CD14-positive monocyte (primary cell): ENCODE measurements around the gene DCP2. TPM values are rescaled to one million over a fixed set of nuclear protein-coding genes. Genes with fewer than 3 reads are reported as not detected.

Experiments
- DNase-seq, 3 donors: peaks; one replicate each; pipeline ENCODE4 v3.0.0-alpha.2; 2011 to 2022
- H2AFZ ChIP-seq: 2 replicates; pipeline ENCODE4 v1.6.0; 2012; ENCODE audit warnings: mild to moderate bottlenecking, low read depth, low read length, inconsistent platforms; ENCODE audit not compliant: insufficient read depth, poor library complexity, severe bottlenecking
- H3K27ac ChIP-seq, 2 donors: 1 replicate in 1 of 2; 2 replicates in 1 of 2; pipeline ENCODE4 v1.5.1; 2012 to 2013; ENCODE audit warnings: low read length in 2 of 2, control low read depth in 1 of 2, inconsistent platforms in 1 of 2, low read depth in 1 of 2, mild to moderate bottlenecking in 1 of 2
- H3K27me3 ChIP-seq, 2 donors: one replicate each; pipeline versions ENCODE4 v1.6.0 to v1.6.1; 2011 to 2013; ENCODE audit warnings: low read length in 2 of 2; ENCODE audit not compliant: control insufficient read depth in 2 of 2, insufficient read depth in 2 of 2
- H3K36me3 ChIP-seq, 2 donors: replicated peaks in 1 of 2; 1 replicate in 1 of 2; 2 replicates in 1 of 2; pipeline versions ENCODE4 v1.5.1 to v1.6.1; 2012 to 2013; ENCODE audit warnings: low read length in 2 of 2, control low read depth in 1 of 2, inconsistent platforms in 1 of 2, mild to moderate bottlenecking in 1 of 2; ENCODE audit not compliant: insufficient read depth in 2 of 2, control insufficient read depth in 1 of 2
- H3K4me1 ChIP-seq, 2 donors: 1 replicate in 1 of 2; 2 replicates in 1 of 2; pipeline versions ENCODE4 v1.5.1 to v1.6.1; 2012 to 2013; ENCODE audit warnings: low read length in 2 of 2, control low read depth in 1 of 2, inconsistent platforms in 1 of 2, mild to moderate bottlenecking in 1 of 2, moderate library complexity in 1 of 2; ENCODE audit not compliant: insufficient read depth in 2 of 2, control insufficient read depth in 1 of 2
- H3K4me2 ChIP-seq: replicated peaks from 2 replicates; pipeline ENCODE3; 2012; ENCODE audit warnings: low read length, moderate library complexity, mild to moderate bottlenecking; ENCODE audit not compliant: poor library complexity, severe bottlenecking; ENCODE audit errors: extremely low read depth
- H3K4me3 ChIP-seq, 3 experiments: fragments of 200-600 bp in 1 of 3; sonication (generic) in 1 of 3; replicated peaks in 1 of 3; 1 replicate in 2 of 3; 2 replicates in 1 of 3; pipeline ENCODE4 v1.5.1; 2011 to 2013; ENCODE audit warnings: low read length in 3 of 3, mild to moderate bottlenecking in 3 of 3, control low read depth in 2 of 3, low read depth in 2 of 3, inconsistent platforms in 1 of 3, moderate library complexity in 1 of 3
- H3K79me2 ChIP-seq: 2 replicates; pipeline ENCODE4 v1.6.0; 2012; ENCODE audit warnings: mild to moderate bottlenecking, control low read depth, inconsistent platforms, low read length, moderate library complexity; ENCODE audit not compliant: insufficient read depth
- H3K9ac ChIP-seq: 2 replicates; pipeline ENCODE4 v1.6.0; 2017; ENCODE audit warnings: low read length, mild to moderate bottlenecking; ENCODE audit not compliant: insufficient read depth, poor library complexity, severe bottlenecking
- H3K9me3 ChIP-seq, 2 donors: replicated peaks in 1 of 2; 1 replicate in 1 of 2; 2 replicates in 1 of 2; pipeline versions ENCODE4 v1.5.1 to v1.6.1; 2012 to 2013; ENCODE audit warnings: low read length in 2 of 2, control low read depth in 1 of 2; ENCODE audit not compliant: control insufficient read depth in 1 of 2, insufficient read depth in 1 of 2
- H4K20me1 ChIP-seq: 2 replicates; pipeline ENCODE4 v1.6.0; 2012; ENCODE audit warnings: mild to moderate bottlenecking, low read length, control low read depth, moderate library complexity; ENCODE audit not compliant: insufficient read depth
- H3K27ac Mint-ChIP-seq, 7 donors: one replicate each; pipeline ENCODE4 v1.8.0; 2020; ENCODE audit warnings: mild to moderate bottlenecking in 7 of 7, mixed read lengths in 7 of 7, moderate library complexity in 6 of 7, inconsistent platforms in 2 of 7
- H3K27me3 Mint-ChIP-seq, 3 donors: one replicate each; pipeline ENCODE4 v1.8.0; 2021 to 2022; ENCODE audit warnings: low read depth in 3 of 3, mild to moderate bottlenecking in 3 of 3, mixed read lengths in 3 of 3, moderate library complexity in 3 of 3, inconsistent platforms in 1 of 3
- H3K36me3 Mint-ChIP-seq, 2 donors: one replicate each; pipeline ENCODE4 v1.8.0; 2020; ENCODE audit warnings: mixed read lengths in 2 of 2, inconsistent platforms in 1 of 2, mild to moderate bottlenecking in 1 of 2
- H3K4me1 Mint-ChIP-seq: one replicate; pipeline ENCODE4 v1.8.0; 2020; ENCODE audit warnings: mild to moderate bottlenecking, mixed read lengths
- H3K4me3 Mint-ChIP-seq, 2 donors: one replicate each; pipeline ENCODE4 v1.8.0; 2020; ENCODE audit warnings: mild to moderate bottlenecking in 2 of 2, mixed read lengths in 2 of 2, moderate library complexity in 1 of 2
- H3K9me3 Mint-ChIP-seq, 7 donors: one replicate each; pipeline ENCODE4 v1.8.0; 2020 to 2022; ENCODE audit warnings: mixed read lengths in 7 of 7, mild to moderate bottlenecking in 6 of 7, moderate library complexity in 6 of 7, inconsistent platforms in 2 of 7
- WGBS: methylation state at CpG from one replicate; pipeline ENCODE4 v1.1.5; 2013; ENCODE audit warnings: missing lambda C conversion rate; ENCODE audit not compliant: insufficient coverage; 5-methylcytosine and 5-hydroxymethylcytosine counted together
- intact Hi-C, 2 donors: fragments of 100-400 bp; cut with micrococcal nuclease; formaldehyde crosslinking; loops; one replicate each; pipeline versions ENCODE4 v1.15.0 to v1.15.1; 2023
- polyA plus RNA-seq, 3 donors: library from polyadenylated mRNA; depleted of rRNA in 1 of 3; unstranded in 2 of 3; stranded (reverse) in 1 of 3; fragments of 300-500 nt in 2 of 3; fragments of >200 nt in 1 of 3; fragmentation: Illumina TruSeq in 2 of 3; gene quantifications; 1 replicate in 2 of 3; 2 replicates in 1 of 3; pipeline ENCODE4 v1.2.3, GENCODE V29; 2012 to 2021
- TF ChIP-seq, protein P1 (sequence below): fragments of 200-600 bp; IDR thresholded peaks from one replicate; pipeline ENCODE4 v1.8.0; 2022; ENCODE audit warnings: antibody characterized with exemption, mild to moderate bottlenecking

Gene DCP2
- polyA plus RNA-seq, 3 donors, result 24.0 to 62.2 (median 58.9) TPM

GRCh38 chr5:113068559-113068958, 92.0 kb downstream of the DCP2 start:
- no peak overlapping the region for H3K4me2 ChIP-seq
- H3K36me3 Mint-ChIP-seq, result no peaks in the 10 kb centered on the region
- H3K9ac ChIP-seq, result no peak overlapping the region
- DNase-seq, result no peak
- peaks cover 0 to 8% (median 2%) of the 10 kb centered on the region in 7 donors for H3K9me3 Mint-ChIP-seq
- H3K27ac Mint-ChIP-seq, result no peak overlapping the region
- H3K79me2 ChIP-seq, result no peaks in the 10 kb centered on the region
- peaks cover 3 to 12% (median 5%) of the 10 kb centered on the region in 3 donors for H3K27me3 Mint-ChIP-seq
- 100% methylated on average over 2 of the region's 2 CpGs for WGBS
- TF ChIP-seq, protein P1, sequence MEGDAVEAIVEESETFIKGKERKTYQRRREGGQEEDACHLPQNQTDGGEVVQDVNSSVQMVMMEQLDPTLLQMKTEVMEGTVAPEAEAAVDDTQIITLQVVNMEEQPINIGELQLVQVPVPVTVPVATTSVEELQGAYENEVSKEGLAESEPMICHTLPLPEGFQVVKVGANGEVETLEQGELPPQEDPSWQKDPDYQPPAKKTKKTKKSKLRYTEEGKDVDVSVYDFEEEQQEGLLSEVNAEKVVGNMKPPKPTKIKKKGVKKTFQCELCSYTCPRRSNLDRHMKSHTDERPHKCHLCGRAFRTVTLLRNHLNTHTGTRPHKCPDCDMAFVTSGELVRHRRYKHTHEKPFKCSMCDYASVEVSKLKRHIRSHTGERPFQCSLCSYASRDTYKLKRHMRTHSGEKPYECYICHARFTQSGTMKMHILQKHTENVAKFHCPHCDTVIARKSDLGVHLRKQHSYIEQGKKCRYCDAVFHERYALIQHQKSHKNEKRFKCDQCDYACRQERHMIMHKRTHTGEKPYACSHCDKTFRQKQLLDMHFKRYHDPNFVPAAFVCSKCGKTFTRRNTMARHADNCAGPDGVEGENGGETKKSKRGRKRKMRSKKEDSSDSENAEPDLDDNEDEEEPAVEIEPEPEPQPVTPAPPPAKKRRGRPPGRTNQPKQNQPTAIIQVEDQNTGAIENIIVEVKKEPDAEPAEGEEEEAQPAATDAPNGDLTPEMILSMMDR, result no peak
- H3K9me3 ChIP-seq, result peaks cover 0 to under 1% of the 10 kb centered on the region in 2 donors
- H3K4me1 ChIP-seq, result no peaks in the 10 kb centered on the region
- H3K4me3 ChIP-seq, result no peak overlapping the region
- intact Hi-C loops, result no loop called here
- no peaks in the 10 kb centered on the region for H3K36me3 ChIP-seq
- H3K27ac ChIP-seq, result no peak overlapping the region
- no peaks in the 10 kb centered on the region for H3K4me1 Mint-ChIP-seq
- H2AFZ ChIP-seq, result no peak overlapping the region
- H4K20me1 ChIP-seq, result no peaks in the 10 kb centered on the region
- H3K4me3 Mint-ChIP-seq, result no peak overlapping the region
- H3K27me3 ChIP-seq, result no peaks in the 10 kb centered on the region

Other genes with a start within 250 kb of the DCP2 start
- gene APC, start 238.9 kb upstream of the DCP2 start, polyA plus RNA-seq, result 10 to 100 TPM in 1 of 3 donors, 1 to 10 TPM in 2; 6.5 to 13.6 (median 9.0) TPM
- 10 to 100 TPM; 18.6 to 87.4 (median 71.9) TPM for gene SRP19, start 115.5 kb upstream of the DCP2 start, polyA plus RNA-seq
- 100 to 1,000 TPM in 2 of 3 donors, 10 to 100 TPM in 1; 83.6 to 200 (median 193) TPM for gene REEP5, start 54.6 kb upstream of the DCP2 start, polyA plus RNA-seq